ENCODE results near the gene CFAP43.
"Not testable (repeated sequence)": the region's sequence is repeated elsewhere in the genome, so short reads cannot be mapped to it uniquely, and the experiment has no call there.

Gene CFAP43

GRCh38 chr10:104193787-104194186, 38.4 kb downstream of the CFAP43 start:
- no peaks in the 10 kb centered on the region for H3K9me3 ChIP-seq (ENCODE audit: low read depth, low read length)
- H3K9ac ChIP-seq (ENCODE audit: insufficient read length) = no peak overlapping the region
- no peak overlapping the region for H3K27ac ChIP-seq
- H3K4me3 ChIP-seq = no peak overlapping the region
- no peaks in the 10 kb centered on the region for H3K36me3 ChIP-seq (ENCODE audit: insufficient read depth, low read length)
- no peak for TF ChIP-seq FOXP2 (optimal IDR thresholded peaks at IDR 0.05; ENCODE audit: control extremely low read depth, extremely low read length, insufficient read depth)
- no peak for TF ChIP-seq EZH2 (IDR thresholded peaks at IDR 0.05)
- no peak for TF ChIP-seq POLR2AphosphoS5 (IDR thresholded peaks at IDR 0.05; ENCODE audit: borderline replicate concordance, low read depth, low read length)
- no peak for DNase-seq (ENCODE audit: low read depth, low spot score)

- TF ChIP-seq EZH2 (IDR thresholded peaks at IDR 0.05) (no peak), POLR2AphosphoS5 (IDR thresholded peaks at IDR 0.05; ENCODE audit: borderline replicate concordance, low read depth, low read length) (no peak), FOXP2 (optimal IDR thresholded peaks at IDR 0.05; ENCODE audit: control extremely low read depth, extremely low read length, insufficient read depth) (no peak)
- no peaks in the 10 kb centered on the region for H3K36me3 ChIP-seq (ENCODE audit: insufficient read depth, low read length)
- DNase-seq (ENCODE audit: low read depth, low spot score) = no peak
- H3K4me3 ChIP-seq = no peak overlapping the region
- no peaks in the 10 kb centered on the region for H3K9me3 ChIP-seq (ENCODE audit: low read depth, low read length)
- no peak overlapping the region for H3K27ac ChIP-seq
- no peak overlapping the region for H3K9ac ChIP-seq (ENCODE audit: insufficient read length)
Measured at GRCh38 chr10:104190695-104191094, 41.5 kb downstream of the CFAP43 start.

- H3K27ac ChIP-seq = no peak overlapping the region
- H3K4me3 ChIP-seq = no peak overlapping the region
- DNase-seq (ENCODE audit: low read depth, low spot score) = no peak
- no peak overlapping the region for H3K9ac ChIP-seq (ENCODE audit: insufficient read length)
- H3K36me3 ChIP-seq (ENCODE audit: insufficient read depth, low read length) = no peaks in the 10 kb centered on the region
- TF ChIP-seq POLR2AphosphoS5 (IDR thresholded peaks at IDR 0.05; ENCODE audit: borderline replicate concordance, low read depth, low read length) = no peak
- TF ChIP-seq EZH2 (IDR thresholded peaks at IDR 0.05) = no peak
- TF ChIP-seq FOXP2 (optimal IDR thresholded peaks at IDR 0.05; ENCODE audit: control extremely low read depth, extremely low read length, insufficient read depth) = no peak
- H3K9me3 ChIP-seq (ENCODE audit: low read depth, low read length) = no peaks in the 10 kb centered on the region
Measured at GRCh38 chr10:104183682-104184081, 48.5 kb downstream of the CFAP43 start.

GRCh38 chr10:104174136-104174535, 58.0 kb downstream of the CFAP43 start:
- H3K4me3 ChIP-seq; H3K36me3 ChIP-seq (ENCODE audit: insufficient read depth, low read length); H3K27ac ChIP-seq; H3K9me3 ChIP-seq (ENCODE audit: low read depth, low read length); DNase-seq (ENCODE audit: low read depth, low spot score); H3K9ac ChIP-seq (ENCODE audit: insufficient read length): not testable (repeated sequence)

GRCh38 chr10:104170610-104171254, 61.4 kb downstream of the CFAP43 start:
- H3K9ac ChIP-seq (ENCODE audit: insufficient read length) = no peak overlapping the region
- TF ChIP-seq POLR2AphosphoS5 (IDR thresholded peaks at IDR 0.05; ENCODE audit: borderline replicate concordance, low read depth, low read length) (no peak), EZH2 (IDR thresholded peaks at IDR 0.05) (no peak), FOXP2 (optimal IDR thresholded peaks at IDR 0.05; ENCODE audit: control extremely low read depth, extremely low read length, insufficient read depth) (no peak)
- H3K4me3 ChIP-seq = no peak overlapping the region
- no peak for DNase-seq (ENCODE audit: low read depth, low spot score)
- H3K9me3 ChIP-seq (ENCODE audit: low read depth, low read length) = no peaks in the 10 kb centered on the region
- H3K36me3 ChIP-seq (ENCODE audit: insufficient read depth, low read length) = no peaks in the 10 kb centered on the region
- H3K27ac ChIP-seq = no peak overlapping the region

GRCh38 chr10:104155591-104155990, 76.6 kb downstream of the CFAP43 start:
- no peak overlapping the region for H3K4me3 ChIP-seq
- H3K27ac ChIP-seq = no peak overlapping the region
- no peak for DNase-seq (ENCODE audit: low read depth, low spot score)
- TF ChIP-seq FOXP2 (optimal IDR thresholded peaks at IDR 0.05; ENCODE audit: control extremely low read depth, extremely low read length, insufficient read depth) (no peak), POLR2AphosphoS5 (IDR thresholded peaks at IDR 0.05; ENCODE audit: borderline replicate concordance, low read depth, low read length) (no peak), EZH2 (IDR thresholded peaks at IDR 0.05) (no peak)
- H3K9ac ChIP-seq (ENCODE audit: insufficient read length) = no peak overlapping the region
- no peaks in the 10 kb centered on the region for H3K36me3 ChIP-seq (ENCODE audit: insufficient read depth, low read length)
- H3K9me3 ChIP-seq (ENCODE audit: low read depth, low read length) = no peaks in the 10 kb centered on the region

- H3K9me3 ChIP-seq (ENCODE audit: low read depth, low read length) = no peaks in the 10 kb centered on the region
- H3K27ac ChIP-seq = no peak overlapping the region
- no peak for TF ChIP-seq POLR2AphosphoS5 (IDR thresholded peaks at IDR 0.05; ENCODE audit: borderline replicate concordance, low read depth, low read length)
- no peak for TF ChIP-seq FOXP2 (optimal IDR thresholded peaks at IDR 0.05; ENCODE audit: control extremely low read depth, extremely low read length, insufficient read depth)
- TF ChIP-seq EZH2 (IDR thresholded peaks at IDR 0.05) = no peak
Measured at GRCh38 chr10:104151737-104152136, 80.4 kb downstream of the CFAP43 start.

GRCh38 chr10:104150139-104150538, 82.0 kb downstream of the CFAP43 start:
- no peak overlapping the region for H3K27ac ChIP-seq
- H3K36me3 ChIP-seq (ENCODE audit: insufficient read depth, low read length) = no peaks in the 10 kb centered on the region
- TF ChIP-seq EZH2 (IDR thresholded peaks at IDR 0.05) (no peak), POLR2AphosphoS5 (IDR thresholded peaks at IDR 0.05; ENCODE audit: borderline replicate concordance, low read depth, low read length) (no peak), FOXP2 (optimal IDR thresholded peaks at IDR 0.05; ENCODE audit: control extremely low read depth, extremely low read length, insufficient read depth) (no peak)
- no peaks in the 10 kb centered on the region for H3K9me3 ChIP-seq (ENCODE audit: low read depth, low read length)
- no peak overlapping the region for H3K4me3 ChIP-seq
- no peak overlapping the region for H3K9ac ChIP-seq (ENCODE audit: insufficient read length)
- DNase-seq (ENCODE audit: low read depth, low spot score) = no peak

More at GRCh38 chr10:104151737-104152136, 80.4 kb downstream of the CFAP43 start:
- no peak for DNase-seq (ENCODE audit: low read depth, low spot score)
- Histone ChIP-seq H3K4me3 (no peak overlapping the region), H3K9ac (ENCODE audit: insufficient read length) (no peak overlapping the region), H3K36me3 (ENCODE audit: insufficient read depth, low read length) (no peaks in the 10 kb centered on the region)

- Histone ChIP-seq H3K9me3 (ENCODE audit: low read depth, low read length) (no peaks in the 10 kb centered on the region), H3K4me3 (no peak overlapping the region), H3K27ac (no peak overlapping the region), H3K9ac (ENCODE audit: insufficient read length) (no peak overlapping the region), H3K36me3 (ENCODE audit: insufficient read depth, low read length) (no peaks in the 10 kb centered on the region)
- TF ChIP-seq FOXP2 (optimal IDR thresholded peaks at IDR 0.05; ENCODE audit: control extremely low read depth, extremely low read length, insufficient read depth) = no peak
- no peak for TF ChIP-seq POLR2AphosphoS5 (IDR thresholded peaks at IDR 0.05; ENCODE audit: borderline replicate concordance, low read depth, low read length)
- TF ChIP-seq EZH2 (IDR thresholded peaks at IDR 0.05) = no peak
- no peak for DNase-seq (ENCODE audit: low read depth, low spot score)
Measured at GRCh38 chr10:104146882-104147281, 85.3 kb downstream of the CFAP43 start.
